DOHH2 (cell line): Measurements from ENCODE around the gene SLC35F5.

Source experiments
- CTCF ChIP-seq: fragments of 200-600 bp; sonication (generic); IDR thresholded peaks from one replicate; pipeline ENCODE4 v1.5.1; 2014; ENCODE audit warnings: antibody characterized with exemption, mild to moderate bottlenecking, low read depth, low read length; ENCODE audit not compliant: poor library complexity, severe bottlenecking
- EZH2phosphoT487 ChIP-seq: fragments of 200-600 bp; sonication (generic); IDR thresholded peaks from 2 replicates; pipeline ENCODE4 v1.6.1; 2017; ENCODE audit warnings: borderline replicate concordance, mild to moderate bottlenecking, antibody characterized with exemption, low read length, moderate library complexity, mixed read lengths

- TF ChIP-seq CTCF (no peak), EZH2phosphoT487 (no peak)
Measured at GRCh38 chr2:113750385-113750784, 6.1 kb downstream of the SLC35F5 start.
